DND-41 (cell line): ENCODE results near the gene MYCT1.

Source experiments
- ATAC-seq: fragments of 200-7000 bp; cut with Tn5 transposase; 3 replicates; pipeline ENCODE4 v1.9.1; 2021; ENCODE audit warnings: low read depth; ENCODE audit not compliant: insufficient read depth
- DNase-seq: peaks from one replicate; pipeline ENCODE4 v3.0.0-alpha.2; 2020
- H2AFZ ChIP-seq: 2 replicates; pipeline ENCODE4 v1.6.0; 2012; ENCODE audit warnings: low read depth, low read length
- H3K27ac ChIP-seq: 2 replicates; pipeline ENCODE4 v1.5.1; 2012; ENCODE audit warnings: low read length, inconsistent platforms
- H3K27me3 ChIP-seq: fragments of 200-600 bp; sonication (generic); 2 replicates; pipeline ENCODE4 v1.6.0; 2012; ENCODE audit warnings: low read length, mild to moderate bottlenecking, inconsistent platforms; ENCODE audit not compliant: insufficient read depth, poor library complexity
- H3K36me3 ChIP-seq: 2 replicates; pipeline ENCODE4 v1.5.1; 2012; ENCODE audit warnings: low read length, inconsistent platforms; ENCODE audit not compliant: insufficient read depth
- H3K4me1 ChIP-seq: 2 replicates; pipeline ENCODE4 v1.5.1; 2012; ENCODE audit warnings: mild to moderate bottlenecking, low read length; ENCODE audit not compliant: insufficient read depth
- H3K4me2 ChIP-seq: 2 replicates; pipeline ENCODE4 v1.6.0; 2012; ENCODE audit warnings: mild to moderate bottlenecking, moderate library complexity, low read length, inconsistent platforms; ENCODE audit not compliant: insufficient read depth
- H3K4me3 ChIP-seq, 2 experiments: fragments of 200-600 bp in 1 of 2; shearing (Covaris generic) in 1 of 2; 2 replicates each; pipeline ENCODE4 v1.5.1; 2012 to 2016; ENCODE audit warnings: inconsistent platforms in 2 of 2, low read length in 2 of 2, mild to moderate bottlenecking in 2 of 2, low read depth in 1 of 2, moderate library complexity in 1 of 2
- H3K79me2 ChIP-seq: 2 replicates; pipeline ENCODE4 v1.6.0; 2012; ENCODE audit warnings: low read length, inconsistent platforms; ENCODE audit not compliant: insufficient read depth
- H3K9ac ChIP-seq: 2 replicates; pipeline ENCODE4 v1.6.0; 2012; ENCODE audit warnings: low read depth, mild to moderate bottlenecking, inconsistent platforms, low read length, moderate library complexity
- H3K9me3 ChIP-seq: 2 replicates; pipeline ENCODE4 v1.5.1; 2012; ENCODE audit warnings: low read length, moderate library complexity, mild to moderate bottlenecking, inconsistent platforms; ENCODE audit not compliant: insufficient read depth, severe bottlenecking
- H4K20me1 ChIP-seq: 2 replicates; pipeline ENCODE4 v1.6.0; 2012; ENCODE audit warnings: low read length; ENCODE audit not compliant: insufficient read depth
- CTCF ChIP-seq: IDR thresholded peaks from 2 replicates; pipeline ENCODE4 v1.5.1; 2012; ENCODE audit warnings: borderline replicate concordance, low read length, moderate library complexity, mild to moderate bottlenecking; ENCODE audit not compliant: poor library complexity, severe bottlenecking; ENCODE audit errors: extremely low read depth
- EZH2 ChIP-seq: IDR thresholded peaks from 3 replicates; pipeline ENCODE4 v1.6.1; 2012; ENCODE audit warnings: borderline replicate concordance, low read depth, mild to moderate bottlenecking, moderate library complexity, low read length, inconsistent platforms; ENCODE audit not compliant: severe bottlenecking

Gene MYCT1

GRCh38 chr6:152721956-152722355 lies 24.3 kb downstream of the MYCT1 start:
- TF ChIP-seq EZH2 (no peak), CTCF (no peak)
- Histone ChIP-seq H3K4me3 (no peak overlapping the region), H3K4me1 (no peaks in the 10 kb centered on the region), H3K9ac (no peak overlapping the region), H3K36me3 (no peaks in the 10 kb centered on the region), H2AFZ (no peak overlapping the region), H3K27me3 (no peaks in the 10 kb centered on the region), H3K27ac (no peak overlapping the region), H4K20me1 (no peaks in the 10 kb centered on the region), H3K4me2 (no peak overlapping the region), H3K79me2 (no peaks in the 10 kb centered on the region), H3K9me3 (no peaks in the 10 kb centered on the region)
- ATAC-seq (no peak), DNase-seq (no peak)

- Histone ChIP-seq H3K27me3 (no peaks in the 10 kb centered on the region), H3K4me1 (no peaks in the 10 kb centered on the region), H3K4me2 (no peak overlapping the region), H2AFZ (no peak overlapping the region), H4K20me1 (no peaks in the 10 kb centered on the region), H3K9ac (no peak overlapping the region), H3K79me2 (no peaks in the 10 kb centered on the region), H3K9me3 (no peaks in the 10 kb centered on the region), H3K27ac (no peak overlapping the region), H3K4me3 (no peak overlapping the region), H3K36me3 (no peaks in the 10 kb centered on the region)
- DNase-seq (no peak), ATAC-seq (no peak)
- TF ChIP-seq CTCF (no peak), EZH2 (no peak)
These were observed 25.7 kb downstream of the MYCT1 start for GRCh38 chr6:152723398-152723797.

GRCh38 chr6:152726313-152726712 lies 28.6 kb downstream of the MYCT1 start:
- no peak overlapping the region for H3K9ac ChIP-seq
- no peak for DNase-seq
- H3K4me2 ChIP-seq = no peak overlapping the region
- H3K4me3 ChIP-seq = no peak overlapping the region
- H3K36me3 ChIP-seq = no peaks in the 10 kb centered on the region
- no peaks in the 10 kb centered on the region for H3K79me2 ChIP-seq
- H2AFZ ChIP-seq = no peak overlapping the region
- no peaks in the 10 kb centered on the region for H3K4me1 ChIP-seq
- no peak for ATAC-seq
- TF ChIP-seq EZH2 (no peak), CTCF (no peak)
- no peaks in the 10 kb centered on the region for H4K20me1 ChIP-seq
- H3K27me3 ChIP-seq = no peaks in the 10 kb centered on the region
- no peaks in the 10 kb centered on the region for H3K9me3 ChIP-seq
- H3K27ac ChIP-seq = no peak overlapping the region

GRCh38 chr6:152727507-152727906 lies 29.8 kb downstream of the MYCT1 start:
- ATAC-seq (no peak), DNase-seq (no peak)

More at GRCh38 chr6:152727507-152727906, 29.8 kb downstream of the MYCT1 start:
- Histone ChIP-seq H3K27me3 (no peaks in the 10 kb centered on the region), H4K20me1 (no peaks in the 10 kb centered on the region), H3K4me3 (no peak overlapping the region), H3K9ac (no peak overlapping the region), H3K79me2 (no peaks in the 10 kb centered on the region), H3K9me3 (no peaks in the 10 kb centered on the region), H3K36me3 (no peaks in the 10 kb centered on the region), H2AFZ (no peak overlapping the region), H3K4me1 (no peaks in the 10 kb centered on the region), H3K27ac (no peak overlapping the region), H3K4me2 (no peak overlapping the region)
- no peak for TF ChIP-seq EZH2
- no peak for TF ChIP-seq CTCF
